HL-60/S4 (cell line): ENCODE results near the gene VEGFB.

Experiments
- in situ Hi-C: fragments of 300-500 bp; cut with MboI; formaldehyde crosslinking; loops from 2 replicates; pipeline ENCODE4 v1.14.3; 2022; ENCODE audit warnings: low sequenced_read_pairs

VEGFB gene

GRCh38 chr11:64258946-64259532 is 24.7 kb downstream of the VEGFB start:
- in situ Hi-C loops = no loop called here

DNA sequence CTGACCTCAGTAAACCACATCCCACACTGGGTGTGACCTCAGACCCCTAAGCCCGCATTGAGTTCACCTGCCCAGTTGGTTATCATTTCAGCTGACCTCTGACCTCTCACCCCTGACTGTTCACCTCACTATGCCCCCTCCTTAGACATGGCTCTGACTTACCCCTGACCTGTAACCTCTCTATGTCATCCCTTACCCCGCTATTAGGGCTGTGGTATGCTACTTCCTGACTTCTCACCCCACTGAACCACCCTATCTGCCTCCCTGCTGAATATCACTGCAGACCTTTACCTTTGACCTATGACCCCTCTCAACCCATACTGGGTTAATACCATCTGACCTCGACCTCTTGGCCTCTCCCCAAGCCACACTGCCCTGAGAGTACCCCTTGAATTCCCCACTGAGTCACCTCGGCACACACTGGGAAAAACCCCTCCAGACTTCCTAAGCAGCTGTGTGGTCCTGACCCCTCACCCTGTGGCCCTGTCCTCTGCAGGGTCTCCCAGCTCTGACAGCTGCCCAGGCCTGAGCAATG is 25.2 kb downstream of the VEGFB start:
- in situ Hi-C loops = no loop called here

GRCh38 chr11:64260147-64260708 is 25.8 kb downstream of the VEGFB start:
- in situ Hi-C loops = no loop called here

GRCh38 chr11:64261556-64262080 is 27.2 kb downstream of the VEGFB start:
- in situ Hi-C loops = no loop called here

- in situ Hi-C loops = no loop called here
Measured at GRCh38 chr11:64262271-64263002, 28.1 kb downstream of the VEGFB start.

DNA sequence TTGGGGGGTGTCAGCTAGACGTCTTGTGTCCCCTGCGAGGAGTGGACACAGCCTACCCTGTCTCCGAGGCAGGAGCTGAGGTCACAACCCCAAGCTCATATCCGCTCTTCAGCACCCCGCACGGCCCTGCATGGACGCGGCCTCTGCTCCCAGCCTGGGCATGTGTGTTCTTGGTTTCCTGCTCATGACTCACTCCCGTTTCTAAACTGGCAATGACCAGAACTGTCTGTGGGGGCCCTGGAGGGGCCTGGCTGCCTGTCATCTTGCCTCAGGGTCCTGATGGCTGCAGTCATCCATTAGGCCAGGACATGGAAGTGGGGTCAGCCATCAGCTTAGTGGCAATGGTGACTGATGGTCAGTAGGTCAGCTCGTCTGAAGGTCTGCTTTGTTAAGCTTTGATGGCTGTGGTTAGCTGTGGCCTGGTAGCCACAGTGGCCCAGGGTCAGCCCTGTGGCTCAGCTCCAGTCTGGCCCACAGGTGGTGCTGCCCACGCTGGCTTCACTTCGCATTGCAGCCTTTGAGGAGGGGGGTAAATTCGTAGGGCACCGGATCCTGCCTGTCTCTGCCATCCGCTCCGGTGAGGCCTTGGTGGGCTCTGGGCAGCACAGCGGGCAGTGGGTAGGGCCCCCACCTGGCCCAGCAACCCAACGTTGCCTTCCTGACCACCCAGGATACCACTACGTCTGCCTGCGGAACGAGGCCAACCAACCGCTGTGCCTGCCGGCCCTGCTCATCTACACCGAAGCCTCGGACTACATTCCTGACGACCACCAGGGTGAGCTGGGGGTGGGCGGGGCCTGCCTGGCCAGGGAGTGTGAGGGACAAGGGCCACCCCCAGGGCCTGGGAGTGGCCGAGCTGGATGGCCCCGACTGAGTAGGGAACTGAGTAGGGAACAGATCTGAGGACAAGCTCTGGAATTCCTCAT is 28.9 kb downstream of the VEGFB start:
- in situ Hi-C loops = no loop called here

GRCh38 chr11:64263947-64264317 is 29.5 kb downstream of the VEGFB start:
- in situ Hi-C loops = no loop called here

GRCh38 chr11:64264371-64264852 is 30.0 kb downstream of the VEGFB start:
- in situ Hi-C loops = no loop called here

DNA sequence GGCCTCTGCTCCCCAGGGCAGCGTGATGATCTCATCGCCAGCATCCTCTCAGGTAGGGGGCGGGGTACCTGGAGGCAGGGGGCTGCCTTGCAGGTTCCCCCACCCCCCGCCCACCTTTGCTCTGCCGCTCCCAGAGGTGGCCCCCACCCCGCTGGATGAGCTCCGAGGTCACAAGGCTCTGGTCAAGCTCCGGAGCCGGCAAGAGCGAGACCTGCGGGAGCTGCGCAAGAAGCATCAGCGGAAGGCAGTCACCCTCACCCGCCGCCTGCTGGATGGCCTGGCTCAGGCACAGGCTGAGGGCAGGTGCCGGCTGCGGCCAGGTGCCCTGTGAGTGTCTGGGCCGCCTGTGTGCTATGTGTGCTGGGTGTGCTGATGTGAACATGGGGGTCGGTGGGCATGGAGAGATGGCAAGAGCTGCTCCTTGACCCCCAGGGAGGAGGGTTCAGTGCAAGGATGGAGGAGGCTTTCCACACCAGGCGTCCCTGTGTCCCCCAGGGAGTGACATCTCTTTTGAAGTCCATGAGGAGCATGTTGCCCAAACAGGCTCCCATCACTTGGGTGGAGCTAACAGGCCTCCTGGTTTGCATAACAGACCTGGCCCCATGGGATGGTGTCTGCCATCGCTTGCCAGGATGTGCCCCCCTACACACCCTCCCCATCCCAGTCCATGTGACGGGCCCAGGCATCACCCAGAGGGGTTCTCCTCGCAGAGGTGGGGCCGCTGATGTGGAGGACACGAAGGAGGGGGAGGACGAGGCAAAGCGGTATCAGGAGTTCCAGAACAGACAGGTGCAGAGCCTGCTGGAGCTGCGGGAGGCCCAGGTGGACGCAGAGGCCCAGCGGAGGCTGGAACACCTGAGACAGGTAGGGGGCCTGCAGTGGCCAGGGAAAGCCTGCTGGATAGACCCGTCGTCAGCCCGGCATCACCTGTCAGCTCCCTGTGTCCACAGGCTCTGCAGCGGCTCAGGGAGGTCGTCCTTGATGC is 31.1 kb downstream of the VEGFB start:
- in situ Hi-C loops = no loop called here

GRCh38 chr11:64266339-64266738 is 32.0 kb downstream of the VEGFB start:
- in situ Hi-C loops = no loop called here

- in situ Hi-C loops = no loop called here
Measured at GRCh38 chr11:64267207-64267945, 33.0 kb downstream of the VEGFB start.

DNA sequence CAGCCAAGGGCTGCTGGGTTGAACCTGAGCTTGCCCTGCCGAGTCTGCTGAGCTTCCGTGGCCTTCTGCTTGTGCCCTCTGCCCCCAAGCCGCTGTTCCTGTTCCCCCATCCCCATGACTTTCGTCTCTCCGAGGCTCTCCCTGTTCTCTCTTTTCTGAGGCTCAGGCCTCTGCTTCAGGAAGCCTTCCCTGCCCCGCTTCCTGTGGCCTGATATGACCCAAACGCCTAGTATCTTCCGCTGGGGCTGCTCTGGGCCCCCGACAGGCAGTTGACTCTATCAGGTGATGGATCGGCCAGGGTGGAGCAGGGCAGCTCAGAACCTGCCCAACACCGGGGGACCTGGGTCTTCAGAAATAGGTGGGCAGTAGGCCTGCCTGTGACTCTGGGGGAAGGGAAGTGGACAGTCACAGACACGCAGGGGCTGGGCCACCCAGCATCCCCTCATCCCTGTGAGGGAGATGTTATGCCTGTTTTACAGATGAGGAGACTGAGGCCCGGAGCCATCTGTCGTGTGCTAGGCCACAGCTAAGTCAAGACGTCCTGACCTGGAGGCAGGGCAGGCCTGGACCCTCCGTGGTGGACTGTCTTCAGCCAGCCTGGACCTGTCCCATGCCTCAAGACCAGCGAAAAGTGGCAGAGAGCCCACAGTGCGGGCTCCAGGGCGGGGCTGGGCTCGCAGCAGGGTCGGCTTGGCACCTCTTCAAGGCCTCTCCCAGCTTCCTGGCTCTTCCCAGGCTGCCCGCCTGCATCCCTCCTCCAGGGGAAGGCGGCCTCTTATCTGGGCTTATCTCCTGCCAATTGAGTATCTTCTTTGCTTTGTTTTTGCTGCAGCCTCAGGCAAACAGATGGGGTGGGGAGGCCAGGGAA is 33.9 kb downstream of the VEGFB start:
- in situ Hi-C loops = no loop called here

DNA sequence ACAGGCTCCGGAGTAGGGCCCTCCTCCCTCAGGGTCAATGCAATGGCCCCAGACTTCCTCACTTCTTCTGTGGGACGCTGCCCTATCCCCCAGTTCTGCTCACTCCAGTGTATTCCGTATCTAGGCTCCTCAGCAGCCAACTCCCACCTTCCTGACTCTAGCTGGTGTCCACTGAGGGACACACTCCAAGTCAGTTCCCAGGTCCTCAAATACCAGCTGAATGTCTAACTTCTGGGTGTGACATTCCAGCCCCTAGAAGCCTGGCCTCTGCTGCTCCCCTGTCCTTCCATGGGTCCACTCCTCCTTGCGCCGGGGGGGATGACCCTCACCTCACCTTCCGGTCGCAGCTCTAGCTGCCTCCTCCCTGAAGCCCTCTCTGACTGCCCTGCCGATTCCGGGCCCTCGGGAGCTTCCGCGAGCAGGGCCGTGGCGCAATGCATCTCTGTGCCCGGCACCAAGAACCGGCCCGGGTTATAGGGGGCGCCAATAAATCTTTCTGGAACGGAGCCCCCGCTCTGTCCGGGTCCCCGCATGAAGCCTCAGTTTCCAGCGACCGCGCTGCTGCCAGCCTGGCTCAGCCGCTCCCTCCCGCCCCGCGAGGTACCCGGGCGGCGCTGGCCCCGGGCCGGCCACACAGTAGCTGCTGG is 34.6 kb downstream of the VEGFB start:
- in situ Hi-C loops = no loop called here

GRCh38 chr11:64269540-64270220 is 35.3 kb downstream of the VEGFB start:
- in situ Hi-C loops = no loop called here

- in situ Hi-C loops = no loop called here
Measured at GRCh38 chr11:64275031-64275800, 40.8 kb downstream of the VEGFB start.

- in situ Hi-C loops = no loop called here
Measured at GRCh38 chr11:64275841-64276240, 41.5 kb downstream of the VEGFB start.
